Measurements from ENCODE around the gene CHPT1. TPM values are rescaled to one million over a fixed set of nuclear protein-coding genes. Genes with fewer than 3 reads are reported as not detected.

CHPT1 gene
- polyA plus RNA-seq, 1 donor from 2014 or later, result 20.5 TPM

DNA sequence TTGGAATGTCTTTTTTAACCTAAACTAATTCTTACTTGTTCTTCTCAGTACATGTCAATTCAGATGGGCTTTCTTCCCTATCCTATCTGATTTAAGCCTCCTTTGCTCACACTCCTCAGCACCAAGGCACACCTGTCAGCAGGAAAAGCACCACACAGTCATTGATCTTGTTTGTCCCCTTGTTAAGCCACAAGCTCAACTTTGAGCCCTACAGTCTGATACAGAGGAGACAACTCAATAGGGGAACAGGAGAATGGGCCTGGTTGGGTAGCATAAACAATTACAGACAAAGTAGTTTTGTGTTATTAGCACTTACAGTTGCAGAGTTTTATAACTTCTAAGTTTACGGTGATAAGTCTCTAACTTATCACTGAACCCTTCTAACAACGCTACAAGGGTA is 71.3 kb downstream of the CHPT1 start:
- H3K4me2 ChIP-seq (ENCODE audit: low read length), result no peak overlapping the region
- H2AFZ ChIP-seq (ENCODE audit: low read depth, low read length), result no peak overlapping the region
- H3K27me3 ChIP-seq (ENCODE audit: insufficient read depth, low read depth, low read length), result no peaks in the 10 kb centered on the region
- no peaks in the 10 kb centered on the region for H4K20me1 ChIP-seq (ENCODE audit: insufficient read depth)
- no peak for TF ChIP-seq EP300 (conservative IDR thresholded peaks at IDR 0.05; ENCODE audit: poor library complexity, severe bottlenecking)
- no peak for TF ChIP-seq REST (IDR thresholded peaks at IDR 0.05; ENCODE audit: borderline replicate concordance)
- TF ChIP-seq POLR2AphosphoS5 (IDR thresholded peaks at IDR 0.05), result no peak
- TF ChIP-seq CTCF (IDR thresholded peaks at IDR 0.05; ENCODE audit: poor library complexity, severe bottlenecking), result no peak
- no peak for TF ChIP-seq MXI1 (conservative IDR thresholded peaks at IDR 0.05; ENCODE audit: poor library complexity, severe bottlenecking)
- no peak for TF ChIP-seq RAD21 (conservative IDR thresholded peaks at IDR 0.05)
- TF ChIP-seq TAF1 (IDR thresholded peaks at IDR 0.05; ENCODE audit: low read depth), result no peak
- no peak for TF ChIP-seq SMC3 (conservative IDR thresholded peaks at IDR 0.05; ENCODE audit: poor library complexity)
- no peak for TF ChIP-seq EZH2 (IDR thresholded peaks at IDR 0.05; ENCODE audit: borderline replicate concordance, insufficient read depth, low read length, poor library complexity, severe bottlenecking)
- H3F3A ChIP-seq (ENCODE audit: insufficient read depth, low read length, poor library complexity, severe bottlenecking), result no peaks in the 10 kb centered on the region
- H3K9me3 ChIP-seq (ENCODE audit: low read length), result no peaks in the 10 kb centered on the region
- no peak overlapping the region for H3K27ac ChIP-seq (ENCODE audit: low read length)
- H3K9me2 ChIP-seq (ENCODE audit: insufficient read depth, low read length), result no peaks in the 10 kb centered on the region
- H3K4me3 ChIP-seq (ENCODE audit: low read length), result no peak overlapping the region
- H3K9ac ChIP-seq (ENCODE audit: low read length), result no peak overlapping the region
- H3K36me3 ChIP-seq (ENCODE audit: insufficient read depth, low read length), result peaks cover 3% of the 10 kb centered on the region
- H3K79me2 ChIP-seq (replicated peaks; ENCODE audit: insufficient read depth, low read length), result no peaks in the 10 kb centered on the region

GRCh38 chr12:101769865-101770264 is 72.4 kb downstream of the CHPT1 start:
- Histone ChIP-seq H3K36me3 (ENCODE audit: insufficient read depth, low read length) (peaks cover 3% of the 10 kb centered on the region), H3K79me2 (replicated peaks; ENCODE audit: insufficient read depth, low read length) (no peaks in the 10 kb centered on the region), H4K20me1 (ENCODE audit: insufficient read depth) (no peaks in the 10 kb centered on the region), H3K4me2 (ENCODE audit: low read length) (no peak overlapping the region), H2AFZ (ENCODE audit: low read depth, low read length) (no peak overlapping the region), H3F3A (ENCODE audit: insufficient read depth, low read length, poor library complexity, severe bottlenecking) (no peaks in the 10 kb centered on the region), H3K4me3 (ENCODE audit: low read length) (no peak overlapping the region), H3K9me2 (ENCODE audit: insufficient read depth, low read length) (no peaks in the 10 kb centered on the region), H3K9ac (ENCODE audit: low read length) (no peak overlapping the region), H3K27me3 (ENCODE audit: insufficient read depth, low read depth, low read length) (no peaks in the 10 kb centered on the region), H3K27ac (ENCODE audit: low read length) (no peak overlapping the region), H3K9me3 (ENCODE audit: low read length) (no peaks in the 10 kb centered on the region)
- no peak for TF ChIP-seq CTCF (IDR thresholded peaks at IDR 0.05; ENCODE audit: poor library complexity, severe bottlenecking)
